ENCODE measurements around the gene FAM110D.

DNA sequence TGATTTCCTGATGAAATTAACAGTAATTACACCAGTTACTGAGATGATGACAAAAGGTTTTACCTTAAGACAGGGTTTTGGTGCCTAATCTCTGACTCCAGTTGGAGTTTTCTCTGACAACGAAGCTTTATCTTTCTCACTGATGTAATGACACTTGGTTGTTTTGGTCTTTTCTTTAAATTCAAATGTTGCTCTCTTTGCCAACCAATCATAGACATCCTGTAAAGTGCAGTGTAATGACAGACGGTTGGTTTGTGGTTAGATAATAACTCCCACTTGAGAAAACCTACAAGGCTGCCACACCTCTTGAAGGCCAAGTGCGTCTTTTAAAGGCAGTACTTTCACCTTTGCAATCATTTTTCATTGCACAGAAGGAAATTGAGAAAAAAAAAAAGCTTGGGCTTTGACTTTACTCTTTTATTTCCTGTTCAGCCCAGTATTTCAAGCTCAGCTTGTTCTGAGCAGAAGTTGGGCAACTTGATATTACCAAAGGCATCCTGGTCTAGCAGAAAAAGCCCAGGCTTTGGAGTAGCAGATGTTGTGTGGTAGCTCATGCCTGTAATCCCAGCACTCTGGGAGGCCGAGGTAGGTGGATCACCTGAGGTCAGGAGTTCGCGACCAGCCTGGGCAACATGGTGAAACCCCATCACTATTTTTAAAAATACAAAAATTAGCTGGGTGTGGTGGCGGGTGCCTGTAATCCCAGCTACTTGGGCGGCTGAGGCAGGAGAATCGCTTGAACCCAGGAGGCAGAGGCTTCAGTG lies 32.4 kb upstream of the FAM110D start:
- no peak for TF ChIP-seq ELF4 (IDR thresholded peaks at IDR 0.05)
- TF ChIP-seq BHLHE40 (IDR thresholded peaks at IDR 0.05; ENCODE audit: borderline replicate concordance), result no peak
- TF ChIP-seq, protein P1, sequence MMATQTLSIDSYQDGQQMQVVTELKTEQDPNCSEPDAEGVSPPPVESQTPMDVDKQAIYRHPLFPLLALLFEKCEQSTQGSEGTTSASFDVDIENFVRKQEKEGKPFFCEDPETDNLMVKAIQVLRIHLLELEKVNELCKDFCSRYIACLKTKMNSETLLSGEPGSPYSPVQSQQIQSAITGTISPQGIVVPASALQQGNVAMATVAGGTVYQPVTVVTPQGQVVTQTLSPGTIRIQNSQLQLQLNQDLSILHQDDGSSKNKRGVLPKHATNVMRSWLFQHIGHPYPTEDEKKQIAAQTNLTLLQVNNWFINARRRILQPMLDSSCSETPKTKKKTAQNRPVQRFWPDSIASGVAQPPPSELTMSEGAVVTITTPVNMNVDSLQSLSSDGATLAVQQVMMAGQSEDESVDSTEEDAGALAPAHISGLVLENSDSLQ (IDR thresholded peaks at IDR 0.05), result no peak
- TF ChIP-seq FOXM1 (IDR thresholded peaks at IDR 0.05; ENCODE audit: borderline replicate concordance), result peak; percentile 70
- no peak for TF ChIP-seq ARNT (IDR thresholded peaks at IDR 0.05)
- no peak for TF ChIP-seq TARDBP (IDR thresholded peaks at IDR 0.05)
- no peak for TF ChIP-seq SP1 (IDR thresholded peaks at IDR 0.05)
